Stimulated activated CD8-positive, alpha-beta memory T cell treated with anti-CD3 and anti-CD28 coated beads, Interleukin-7, amount 100 ng/mL, for 1 hour (primary cell): ENCODE results near the gene LYVE1.

Source experiments
- DNase-seq, 2 donors: peaks; one replicate each; pipeline ENCODE4 v3.0.0-alpha.2; 2020; ENCODE audit warnings: low read depth in 2 of 2

LYVE1 gene

GRCh38 chr11:10558288-10558687 is 10.2 kb downstream of the LYVE1 start:
- DNase-seq = no peak

- DNase-seq = no peak
Observed at GRCh38 chr11:10556590-10556989, 11.9 kb downstream of the LYVE1 start.

DNA sequence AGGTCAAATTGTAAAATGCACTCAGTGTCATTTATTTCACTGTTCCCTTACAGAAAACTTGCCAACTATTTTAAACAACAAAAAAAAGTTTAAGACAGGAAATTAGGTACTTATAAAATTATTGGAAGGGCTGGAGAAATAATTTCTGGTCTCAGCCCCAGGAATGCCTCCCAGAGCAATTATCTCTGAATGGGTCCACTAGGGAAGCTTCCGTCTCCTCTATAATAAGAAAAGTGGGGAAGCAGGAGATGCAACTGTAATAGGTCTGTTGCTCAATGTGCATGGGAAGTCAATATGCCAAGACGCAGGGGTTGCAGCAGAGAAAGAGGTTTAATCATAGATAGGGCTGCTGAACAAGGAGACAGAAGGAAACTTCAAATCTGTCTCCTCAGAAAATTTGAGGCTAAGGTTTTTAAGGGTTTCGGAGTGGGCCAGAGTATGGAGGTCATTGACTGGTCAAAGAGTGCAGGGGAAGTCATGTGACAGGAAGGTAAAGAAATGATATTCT is 16.6 kb downstream of the LYVE1 start:
- no peak for DNase-seq

- no peak for DNase-seq
Observed at GRCh38 chr11:10551290-10551592, 17.2 kb downstream of the LYVE1 start.

GRCh38 chr11:10550503-10551289 is 17.8 kb downstream of the LYVE1 start:
- DNase-seq = no peak

- no peak for DNase-seq
Observed at GRCh38 chr11:10544491-10545465, 23.7 kb downstream of the LYVE1 start.

- DNase-seq = no peak
Observed at GRCh38 chr11:10543782-10544181, 24.7 kb downstream of the LYVE1 start.

GRCh38 chr11:10542776-10543175 is 25.7 kb downstream of the LYVE1 start:
- DNase-seq = no peak

GRCh38 chr11:10541561-10541930 is 26.9 kb downstream of the LYVE1 start:
- DNase-seq = no peak

DNA sequence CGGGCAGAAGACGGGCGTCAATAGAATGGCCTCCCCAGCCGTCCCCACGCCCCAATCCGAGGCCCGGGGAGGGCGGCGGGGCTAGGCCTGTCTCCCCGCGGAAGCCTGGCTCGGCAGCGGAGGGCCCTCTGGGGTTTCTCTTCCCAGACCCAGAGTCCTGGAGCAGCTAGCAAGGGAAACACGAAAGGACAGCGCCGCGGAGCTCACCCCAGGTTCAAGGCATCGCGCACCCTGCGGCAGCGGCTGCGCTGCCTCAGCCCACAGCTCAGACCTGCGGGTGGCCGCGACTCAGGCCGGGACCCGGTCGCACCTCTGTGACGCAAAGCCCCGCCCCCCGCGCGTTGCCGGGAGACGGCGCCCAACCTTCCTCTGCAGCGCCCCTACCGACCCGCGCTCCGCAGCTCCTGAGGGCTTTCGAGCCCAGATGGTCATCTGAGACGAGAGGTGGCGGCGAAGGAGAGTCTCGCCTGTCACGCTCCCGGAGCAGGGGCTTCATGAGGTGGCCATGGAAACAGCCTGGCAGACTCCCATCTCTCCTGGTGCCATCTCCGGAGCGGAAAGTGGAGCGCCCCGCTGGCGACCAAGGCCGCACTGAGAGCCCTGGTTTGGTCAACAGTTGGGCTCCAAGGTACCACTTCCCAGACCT is 27.4 kb downstream of the LYVE1 start, which contains the start of gene RNF141:
Gene RNF141 (minus strand): TSS at position 273 of the 646 bp plus-strand sequence. CDS start 7,029 bp downstream, outside the sequence.
- DNase-seq = peak; percentile 94 to 95

DNA sequence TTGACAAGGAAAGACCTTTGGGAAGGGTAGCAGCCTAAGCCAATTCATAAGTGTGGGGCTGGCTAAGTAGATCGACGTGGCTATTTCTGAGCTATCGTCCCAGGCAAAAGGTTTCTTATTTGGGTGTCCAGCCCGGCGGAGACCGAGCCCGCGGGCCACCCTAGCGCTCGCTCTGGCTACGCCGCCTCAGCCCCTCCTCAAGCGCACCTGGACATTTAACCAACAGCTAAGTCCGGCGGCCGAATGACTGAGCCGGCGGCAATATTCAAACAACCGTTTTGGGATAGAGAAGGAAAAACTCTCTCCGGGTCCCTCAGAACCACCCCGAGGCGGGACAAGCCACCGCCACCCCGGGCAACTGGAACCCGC is 27.9 kb downstream of the LYVE1 start:
- DNase-seq = no peak

GRCh38 chr11:10539339-10539738 is 29.1 kb downstream of the LYVE1 start:
- DNase-seq = no peak

GRCh38 chr11:10538924-10539323 is 29.5 kb downstream of the LYVE1 start:
- DNase-seq = no peak

GRCh38 chr11:10537600-10537999 is 30.9 kb downstream of the LYVE1 start:
- no peak for DNase-seq

DNA sequence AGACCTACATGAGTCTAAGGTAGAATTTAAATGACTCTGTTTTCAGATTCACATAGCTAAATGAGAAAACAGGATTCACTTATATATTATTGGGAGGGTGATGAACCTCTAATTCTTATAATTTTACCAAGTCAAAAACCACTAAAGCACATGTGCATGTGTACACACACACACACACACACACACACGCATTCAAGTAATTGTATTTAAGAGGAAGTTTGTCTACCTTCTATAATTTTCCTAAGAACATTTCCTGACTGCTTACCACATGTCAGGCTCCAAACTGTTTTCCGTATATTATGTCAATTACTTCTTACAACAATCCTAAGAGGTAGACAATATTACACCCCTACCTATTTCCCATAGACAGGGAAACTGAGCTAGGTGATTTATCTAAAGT is 34.1 kb downstream of the LYVE1 start:
- DNase-seq = no peak

DNA sequence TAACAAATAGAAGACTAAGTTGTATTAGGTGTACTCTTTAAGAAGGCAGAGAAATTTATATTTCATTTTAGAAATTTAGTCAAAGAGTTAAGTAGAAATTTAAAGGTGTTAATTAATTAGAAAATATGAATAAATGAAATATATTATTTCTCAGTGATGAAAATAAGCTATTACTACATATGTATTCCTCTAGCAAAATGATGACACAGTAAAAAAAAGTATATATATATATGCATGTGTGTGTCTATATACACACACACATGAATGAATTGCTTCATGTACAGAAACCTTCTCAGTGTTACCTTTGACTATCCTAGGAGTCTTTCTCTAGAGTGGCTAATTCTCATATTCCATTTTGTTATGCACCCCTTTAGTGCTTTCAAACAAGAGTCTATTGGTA is 35.1 kb downstream of the LYVE1 start:
- DNase-seq = no peak

GRCh38 chr11:10532526-10532925 is 35.9 kb downstream of the LYVE1 start:
- DNase-seq = no peak

DNA sequence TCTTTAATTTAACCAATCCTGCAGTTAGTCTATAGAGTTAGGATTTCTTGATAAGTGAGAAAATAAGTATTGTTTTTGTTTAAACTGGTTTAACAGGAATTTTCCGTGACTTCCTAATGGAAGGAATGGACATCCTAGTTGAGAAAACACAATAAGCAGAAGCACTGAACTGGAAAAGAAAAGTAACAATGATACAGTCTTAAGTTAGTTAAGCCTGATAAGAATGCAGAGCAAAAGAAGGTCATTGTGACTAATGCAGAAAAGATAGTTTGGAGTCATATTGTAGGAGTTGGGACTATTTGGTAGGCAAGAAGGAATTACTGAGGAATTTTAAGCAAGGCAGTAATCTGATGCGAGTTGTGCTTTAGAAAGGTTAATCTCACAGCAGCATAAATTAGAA is 39.2 kb downstream of the LYVE1 start:
- no peak for DNase-seq

- DNase-seq = no peak
Observed at GRCh38 chr11:10528121-10528520, 40.3 kb downstream of the LYVE1 start.

DNA sequence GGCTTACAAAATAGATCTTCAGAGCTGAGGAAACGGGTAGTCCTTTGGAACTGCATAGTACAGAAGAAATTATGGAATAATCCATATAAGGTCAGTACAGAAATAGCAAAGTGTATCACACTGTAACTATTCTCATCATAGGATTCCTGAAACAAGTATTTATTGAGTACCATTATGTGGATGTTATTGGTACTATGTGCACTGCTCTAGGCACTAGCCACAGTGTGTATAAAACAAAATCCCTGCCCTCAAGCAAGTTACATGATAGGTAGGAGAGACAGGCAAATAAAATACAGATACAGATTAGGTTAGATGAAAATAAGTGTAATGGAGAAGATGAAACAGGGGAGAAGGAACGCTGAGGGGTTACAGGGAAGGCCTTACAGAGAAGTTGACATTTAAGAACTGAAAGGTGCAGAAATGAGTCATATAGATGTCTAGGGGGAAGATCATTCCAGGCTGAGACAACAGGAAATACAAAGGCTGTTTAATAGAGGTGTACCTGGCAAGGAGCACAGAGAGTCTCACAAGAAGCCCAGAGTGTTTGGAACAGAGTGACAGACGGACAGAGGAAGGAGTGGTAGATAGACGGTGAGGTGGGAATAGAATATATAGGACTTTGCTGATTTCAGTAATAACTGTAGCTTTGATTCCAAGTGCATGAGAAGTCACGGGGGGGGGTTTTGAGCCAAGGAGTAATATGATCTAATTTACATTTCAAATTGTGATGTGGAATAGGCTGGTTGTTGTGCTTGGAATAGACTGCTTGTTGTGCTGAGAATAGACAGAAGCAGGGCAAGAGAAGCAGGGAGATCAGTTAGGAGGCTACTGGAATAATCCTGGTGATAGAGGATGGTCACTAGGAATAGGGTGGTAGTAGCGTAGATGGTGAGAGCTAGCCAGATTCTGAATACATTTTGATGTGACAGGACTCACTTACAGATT is 41.2 kb downstream of the LYVE1 start:
- no peak for DNase-seq

DNA sequence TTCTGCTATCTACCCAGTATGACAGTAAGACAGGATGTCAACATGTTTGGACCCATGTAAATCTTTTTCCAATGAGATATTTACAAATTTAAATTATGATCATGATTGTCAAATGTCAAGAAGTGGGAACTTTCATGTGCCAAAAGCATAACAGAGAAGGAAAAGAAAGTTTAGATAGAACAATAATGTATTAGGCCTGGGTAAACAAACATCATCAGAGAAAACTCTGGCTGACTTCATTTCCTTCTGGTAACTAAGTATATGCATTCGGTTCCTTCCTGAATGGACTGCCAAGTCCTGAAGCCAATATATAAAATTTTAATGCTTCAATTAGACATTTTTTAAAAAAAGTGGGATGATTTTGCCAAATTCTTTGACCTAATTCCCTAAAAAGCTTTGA is 44.0 kb downstream of the LYVE1 start:
- no peak for DNase-seq
